SK-N-SH treated with all-trans-retinoic acid at 6 μM for 48 hours (cell line): Measurements from ENCODE around the gene ADAMTS5.

Experiments used
- ATAC-seq: fragments of 200-7000 bp; cut with Tn5 transposase; 3 replicates; pipeline ENCODE4 v1.9.1; 2020; ENCODE audit warnings: mild to moderate bottlenecking, moderate library complexity
- ARNTL ChIP-seq: fragments of 450-650 bp; formaldehyde crosslinking; IDR thresholded peaks from 2 replicates; pipeline ENCODE4 v1.5.0; 2020; ENCODE audit warnings: low read depth, mild to moderate bottlenecking, moderate library complexity, borderline replicate concordance
- BACH2 ChIP-seq: fragments of 250-450 bp; sonication (Bioruptor Pico); IDR thresholded peaks from 2 replicates; pipeline ENCODE4 v1.9.0; 2021; ENCODE audit warnings: mild to moderate bottlenecking, borderline replicate concordance
- CSDC2 ChIP-seq: fragments of 250-450 bp; sonication (Bioruptor Pico); IDR thresholded peaks from 2 replicates; pipeline ENCODE4 v1.5.0; 2020; ENCODE audit warnings: mild to moderate bottlenecking, moderate library complexity
- ESRRG ChIP-seq: fragments of 250-450 bp; sonication (Bioruptor Pico); IDR thresholded peaks from 2 replicates; pipeline ENCODE4 v1.6.1; 2021; ENCODE audit warnings: mild to moderate bottlenecking
- OSR1 ChIP-seq: fragments of 250-450 bp; sonication (Bioruptor Pico); IDR thresholded peaks from 2 replicates; pipeline ENCODE4 v1.8.0; 2022; ENCODE audit warnings: moderate library complexity, mild to moderate bottlenecking, inconsistent platforms
- PPARA ChIP-seq: fragments of 250-450 bp; sonication (Bioruptor Pico); IDR thresholded peaks from 2 replicates; pipeline ENCODE4 v1.5.0; 2020; ENCODE audit warnings: mild to moderate bottlenecking, borderline replicate concordance
- RARB ChIP-seq: fragments of 250-450 bp; sonication (Bioruptor Pico); IDR thresholded peaks from 2 replicates; pipeline ENCODE4 v1.8.0; 2021; ENCODE audit warnings: mild to moderate bottlenecking, moderate library complexity
- SNAI2 ChIP-seq: fragments of 250-450 bp; sonication (Bioruptor Pico); IDR thresholded peaks from 2 replicates; pipeline ENCODE4 v1.5.0; 2020; ENCODE audit warnings: mild to moderate bottlenecking, moderate library complexity
- TCF4 ChIP-seq: fragments of 250-450 bp; sonication (Bioruptor Pico); IDR thresholded peaks from 2 replicates; pipeline ENCODE4 v1.8.0; 2021; ENCODE audit warnings: mild to moderate bottlenecking, moderate library complexity, borderline replicate concordance
- TOX ChIP-seq: fragments of 250-450 bp; sonication (Bioruptor Pico); IDR thresholded peaks from 2 replicates; pipeline ENCODE4 v1.8.0; 2021; ENCODE audit warnings: mild to moderate bottlenecking, moderate library complexity, borderline replicate concordance
- ZC3H10 ChIP-seq: fragments of 250-450 bp; sonication (Bioruptor Pico); IDR thresholded peaks from 2 replicates; pipeline ENCODE4 v1.5.1; 2021; ENCODE audit warnings: mild to moderate bottlenecking, moderate library complexity
- ZFP3 ChIP-seq: fragments of 250-450 bp; sonication (Bioruptor Pico); IDR thresholded peaks from 2 replicates; pipeline ENCODE4 v1.5.0; 2020; ENCODE audit warnings: mild to moderate bottlenecking, moderate library complexity
- ZFP30 ChIP-seq: fragments of 450-650 bp; formaldehyde crosslinking; IDR thresholded peaks from 2 replicates; pipeline ENCODE4 v1.5.0; 2022; ENCODE audit warnings: mild to moderate bottlenecking, moderate library complexity
- ZNF70 ChIP-seq: fragments of 450-650 bp; formaldehyde crosslinking; IDR thresholded peaks from 2 replicates; pipeline ENCODE4 v1.5.0; 2020; ENCODE audit warnings: mild to moderate bottlenecking, moderate library complexity
- ZNF8 ChIP-seq: fragments of 450-650 bp; formaldehyde crosslinking; IDR thresholded peaks from 2 replicates; pipeline ENCODE4 v1.5.0; 2020; ENCODE audit warnings: mild to moderate bottlenecking, moderate library complexity
- TF ChIP-seq, protein P1 (sequence below): fragments of 250-450 bp; sonication (Bioruptor Pico); IDR thresholded peaks from 2 replicates; pipeline ENCODE4 v1.5.0; 2020; ENCODE audit warnings: mild to moderate bottlenecking, moderate library complexity
- TF ChIP-seq, protein P2 (sequence below): fragments of 250-450 bp; sonication (Bioruptor Pico); IDR thresholded peaks from 2 replicates; pipeline ENCODE4 v1.5.1; 2021; ENCODE audit warnings: mild to moderate bottlenecking, moderate library complexity
- TF ChIP-seq, protein P3 (sequence below): fragments of 250-450 bp; sonication (Bioruptor Pico); IDR thresholded peaks from 2 replicates; pipeline ENCODE4 v1.8.0; 2021; ENCODE audit warnings: low read depth, mild to moderate bottlenecking, moderate library complexity, borderline replicate concordance
- TF ChIP-seq, protein P4 (sequence below): fragments of 250-450 bp; sonication (Bioruptor Pico); IDR thresholded peaks from 2 replicates; pipeline ENCODE4 v1.5.1; 2020; ENCODE audit warnings: low read depth, mild to moderate bottlenecking, moderate library complexity
- TF ChIP-seq, protein P5 (sequence below): fragments of 250-450 bp; sonication (Bioruptor Pico); IDR thresholded peaks from 2 replicates; pipeline ENCODE4 v1.8.0; 2020; ENCODE audit warnings: mild to moderate bottlenecking, moderate library complexity, borderline replicate concordance

ADAMTS5 gene

DNA sequence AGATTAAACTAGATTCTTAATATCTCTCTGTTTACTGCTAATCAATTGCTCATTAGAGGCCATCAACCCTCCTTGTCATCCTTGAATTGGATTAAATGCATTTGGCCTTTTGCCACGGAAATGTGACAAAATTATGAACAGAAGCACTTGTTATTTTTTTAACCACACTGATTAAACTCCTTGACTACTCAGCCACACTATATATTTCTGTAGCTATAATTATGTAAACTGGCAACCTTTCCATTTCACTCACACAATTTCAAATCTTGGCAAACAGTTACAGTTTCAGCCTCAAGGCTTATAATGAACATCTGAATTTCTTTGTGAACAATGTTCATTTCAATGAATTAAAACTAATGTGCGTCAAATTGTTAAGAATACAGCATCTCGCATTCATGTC lies 10.1 kb downstream of the ADAMTS5 start:
- TF ChIP-seq, protein P1, sequence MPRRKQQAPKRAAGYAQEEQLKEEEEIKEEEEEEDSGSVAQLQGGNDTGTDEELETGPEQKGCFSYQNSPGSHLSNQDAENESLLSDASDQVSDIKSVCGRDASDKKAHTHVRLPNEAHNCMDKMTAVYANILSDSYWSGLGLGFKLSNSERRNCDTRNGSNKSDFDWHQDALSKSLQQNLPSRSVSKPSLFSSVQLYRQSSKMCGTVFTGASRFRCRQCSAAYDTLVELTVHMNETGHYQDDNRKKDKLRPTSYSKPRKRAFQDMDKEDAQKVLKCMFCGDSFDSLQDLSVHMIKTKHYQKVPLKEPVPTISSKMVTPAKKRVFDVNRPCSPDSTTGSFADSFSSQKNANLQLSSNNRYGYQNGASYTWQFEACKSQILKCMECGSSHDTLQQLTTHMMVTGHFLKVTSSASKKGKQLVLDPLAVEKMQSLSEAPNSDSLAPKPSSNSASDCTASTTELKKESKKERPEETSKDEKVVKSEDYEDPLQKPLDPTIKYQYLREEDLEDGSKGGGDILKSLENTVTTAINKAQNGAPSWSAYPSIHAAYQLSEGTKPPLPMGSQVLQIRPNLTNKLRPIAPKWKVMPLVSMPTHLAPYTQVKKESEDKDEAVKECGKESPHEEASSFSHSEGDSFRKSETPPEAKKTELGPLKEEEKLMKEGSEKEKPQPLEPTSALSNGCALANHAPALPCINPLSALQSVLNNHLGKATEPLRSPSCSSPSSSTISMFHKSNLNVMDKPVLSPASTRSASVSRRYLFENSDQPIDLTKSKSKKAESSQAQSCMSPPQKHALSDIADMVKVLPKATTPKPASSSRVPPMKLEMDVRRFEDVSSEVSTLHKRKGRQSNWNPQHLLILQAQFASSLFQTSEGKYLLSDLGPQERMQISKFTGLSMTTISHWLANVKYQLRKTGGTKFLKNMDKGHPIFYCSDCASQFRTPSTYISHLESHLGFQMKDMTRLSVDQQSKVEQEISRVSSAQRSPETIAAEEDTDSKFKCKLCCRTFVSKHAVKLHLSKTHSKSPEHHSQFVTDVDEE, result no peak
- TF ChIP-seq ZNF70 (CRISPR knock-in tag), result no peak
- TF ChIP-seq TOX (CRISPR knock-in tag), result no peak
- TF ChIP-seq, protein P2, sequence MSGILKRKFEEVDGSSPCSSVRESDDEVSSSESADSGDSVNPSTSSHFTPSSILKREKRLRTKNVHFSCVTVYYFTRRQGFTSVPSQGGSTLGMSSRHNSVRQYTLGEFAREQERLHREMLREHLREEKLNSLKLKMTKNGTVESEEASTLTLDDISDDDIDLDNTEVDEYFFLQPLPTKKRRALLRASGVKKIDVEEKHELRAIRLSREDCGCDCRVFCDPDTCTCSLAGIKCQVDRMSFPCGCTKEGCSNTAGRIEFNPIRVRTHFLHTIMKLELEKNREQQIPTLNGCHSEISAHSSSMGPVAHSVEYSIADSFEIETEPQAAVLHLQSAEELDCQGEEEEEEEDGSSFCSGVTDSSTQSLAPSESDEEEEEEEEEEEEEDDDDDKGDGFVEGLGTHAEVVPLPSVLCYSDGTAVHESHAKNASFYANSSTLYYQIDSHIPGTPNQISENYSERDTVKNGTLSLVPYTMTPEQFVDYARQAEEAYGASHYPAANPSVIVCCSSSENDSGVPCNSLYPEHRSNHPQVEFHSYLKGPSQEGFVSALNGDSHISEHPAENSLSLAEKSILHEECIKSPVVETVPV (CRISPR knock-in tag), result no peak
- no peak for TF ChIP-seq CSDC2 (CRISPR knock-in tag)
- no peak for TF ChIP-seq RARB
- TF ChIP-seq, protein P3, sequence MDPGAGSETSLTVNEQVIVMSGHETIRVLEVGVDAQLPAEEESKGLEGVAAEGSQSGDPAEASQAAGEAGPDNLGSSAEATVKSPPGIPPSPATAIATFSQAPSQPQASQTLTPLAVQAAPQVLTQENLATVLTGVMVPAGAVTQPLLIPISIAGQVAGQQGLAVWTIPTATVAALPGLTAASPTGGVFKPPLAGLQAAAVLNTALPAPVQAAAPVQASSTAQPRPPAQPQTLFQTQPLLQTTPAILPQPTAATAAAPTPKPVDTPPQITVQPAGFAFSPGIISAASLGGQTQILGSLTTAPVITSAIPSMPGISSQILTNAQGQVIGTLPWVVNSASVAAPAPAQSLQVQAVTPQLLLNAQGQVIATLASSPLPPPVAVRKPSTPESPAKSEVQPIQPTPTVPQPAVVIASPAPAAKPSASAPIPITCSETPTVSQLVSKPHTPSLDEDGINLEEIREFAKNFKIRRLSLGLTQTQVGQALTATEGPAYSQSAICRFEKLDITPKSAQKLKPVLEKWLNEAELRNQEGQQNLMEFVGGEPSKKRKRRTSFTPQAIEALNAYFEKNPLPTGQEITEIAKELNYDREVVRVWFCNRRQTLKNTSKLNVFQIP (CRISPR knock-in tag), result no peak
- no peak for TF ChIP-seq PPARA (CRISPR knock-in tag)
- TF ChIP-seq, protein P4, sequence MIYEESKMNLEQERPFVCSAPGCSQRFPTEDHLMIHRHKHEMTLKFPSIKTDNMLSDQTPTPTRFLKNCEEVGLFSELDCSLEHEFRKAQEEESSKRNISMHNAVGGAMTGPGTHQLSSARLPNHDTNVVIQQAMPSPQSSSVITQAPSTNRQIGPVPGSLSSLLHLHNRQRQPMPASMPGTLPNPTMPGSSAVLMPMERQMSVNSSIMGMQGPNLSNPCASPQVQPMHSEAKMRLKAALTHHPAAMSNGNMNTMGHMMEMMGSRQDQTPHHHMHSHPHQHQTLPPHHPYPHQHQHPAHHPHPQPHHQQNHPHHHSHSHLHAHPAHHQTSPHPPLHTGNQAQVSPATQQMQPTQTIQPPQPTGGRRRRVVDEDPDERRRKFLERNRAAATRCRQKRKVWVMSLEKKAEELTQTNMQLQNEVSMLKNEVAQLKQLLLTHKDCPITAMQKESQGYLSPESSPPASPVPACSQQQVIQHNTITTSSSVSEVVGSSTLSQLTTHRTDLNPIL (CRISPR knock-in tag), result no peak
- TF ChIP-seq OSR1 (CRISPR knock-in tag), result no peak
- TF ChIP-seq ZFP30 (CRISPR knock-in tag), result no peak
- TF ChIP-seq SNAI2 (CRISPR knock-in tag), result no peak
- no peak for TF ChIP-seq BACH2 (CRISPR knock-in tag)
- no peak for TF ChIP-seq TCF4
- ATAC-seq, result no peak

DNA sequence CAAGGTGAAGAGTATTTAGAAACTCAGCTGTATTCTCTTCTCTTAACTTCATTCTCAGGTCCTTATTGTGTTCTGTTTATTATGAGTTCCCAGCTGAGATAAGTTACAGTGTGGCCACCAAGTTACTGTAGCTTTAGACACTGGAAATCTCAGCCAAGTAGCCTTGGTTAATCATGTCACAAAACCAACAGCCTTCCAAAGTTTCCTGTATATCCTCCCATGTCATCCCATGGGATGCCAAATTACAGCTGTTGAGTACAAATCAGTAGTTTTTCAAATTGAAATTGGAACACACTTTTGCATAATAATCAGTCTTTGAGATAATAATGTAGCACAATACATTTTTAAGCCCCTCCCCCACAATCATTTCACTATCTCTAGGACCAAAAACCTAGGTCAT lies 10.7 kb downstream of the ADAMTS5 start:
- TF ChIP-seq RARB (no peak), CSDC2 (CRISPR knock-in tag) (no peak), PPARA (CRISPR knock-in tag) (no peak), TCF4 (no peak), ZFP3 (CRISPR knock-in tag) (no peak), ZFP30 (CRISPR knock-in tag) (no peak), BACH2 (CRISPR knock-in tag) (no peak), ZC3H10 (CRISPR knock-in tag) (no peak), ARNTL (CRISPR knock-in tag) (no peak), ESRRG (CRISPR knock-in tag) (no peak), ZNF70 (CRISPR knock-in tag) (no peak), ZNF8 (CRISPR knock-in tag) (no peak)
- TF ChIP-seq, protein P1, result no peak
- TF ChIP-seq, protein P4 (CRISPR knock-in tag), result no peak
- TF ChIP-seq, protein P5, sequence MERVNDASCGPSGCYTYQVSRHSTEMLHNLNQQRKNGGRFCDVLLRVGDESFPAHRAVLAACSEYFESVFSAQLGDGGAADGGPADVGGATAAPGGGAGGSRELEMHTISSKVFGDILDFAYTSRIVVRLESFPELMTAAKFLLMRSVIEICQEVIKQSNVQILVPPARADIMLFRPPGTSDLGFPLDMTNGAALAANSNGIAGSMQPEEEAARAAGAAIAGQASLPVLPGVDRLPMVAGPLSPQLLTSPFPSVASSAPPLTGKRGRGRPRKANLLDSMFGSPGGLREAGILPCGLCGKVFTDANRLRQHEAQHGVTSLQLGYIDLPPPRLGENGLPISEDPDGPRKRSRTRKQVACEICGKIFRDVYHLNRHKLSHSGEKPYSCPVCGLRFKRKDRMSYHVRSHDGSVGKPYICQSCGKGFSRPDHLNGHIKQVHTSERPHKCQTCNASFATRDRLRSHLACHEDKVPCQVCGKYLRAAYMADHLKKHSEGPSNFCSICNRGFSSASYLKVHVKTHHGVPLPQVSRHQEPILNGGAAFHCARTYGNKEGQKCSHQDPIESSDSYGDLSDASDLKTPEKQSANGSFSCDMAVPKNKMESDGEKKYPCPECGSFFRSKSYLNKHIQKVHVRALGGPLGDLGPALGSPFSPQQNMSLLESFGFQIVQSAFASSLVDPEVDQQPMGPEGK (CRISPR knock-in tag), result no peak
- TF ChIP-seq, protein P2 (CRISPR knock-in tag), result no peak
- TF ChIP-seq, protein P3 (CRISPR knock-in tag), result no peak

More for the DNA sequence above, 10.7 kb downstream of the ADAMTS5 start:
- ATAC-seq, result no peak
